ENCODE results near the gene RAET1L. TPM values are rescaled to one million over a fixed set of nuclear protein-coding genes. Genes with fewer than 3 reads are reported as not detected.

Gene RAET1L
- total RNA-seq, 3 donors from 2014 or later (not counting 1 experiment from before 2014, with no cell fraction given) = not detected

DNA sequence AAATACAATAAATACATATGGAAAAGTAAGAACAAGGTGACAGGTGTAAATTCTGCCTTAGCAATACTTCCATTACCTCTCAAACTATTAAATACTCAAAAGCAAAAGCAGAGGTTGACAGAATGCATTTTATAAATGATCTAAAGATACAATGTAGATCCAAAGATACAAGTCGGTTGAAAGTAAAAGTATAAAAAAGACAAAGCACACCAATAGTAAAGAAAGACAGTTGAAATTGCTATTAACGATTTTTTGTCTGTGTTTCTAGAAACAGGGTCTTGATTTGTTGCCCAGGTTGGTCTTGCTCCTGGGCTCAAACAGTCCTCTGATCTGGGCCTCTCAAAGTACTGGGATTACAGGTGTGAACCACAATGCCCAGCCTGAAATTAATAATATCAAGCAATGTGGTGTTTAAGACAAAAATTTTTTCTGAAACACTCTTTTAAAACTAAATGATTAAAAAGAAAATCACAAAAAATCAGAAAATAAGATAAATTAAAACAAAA, 37.7 kb downstream of the RAET1L start:
- no peaks in the 10 kb centered on the region for H3K36me3 ChIP-seq (ENCODE audit: control insufficient read depth, insufficient read depth, low read length)
- Mint-ChIP-seq H3K27me3 (ENCODE audit: low read depth in 2 of 2) (peaks cover 80 to 98% of the 10 kb centered on the region in 2 donors), H3K27ac (no peak overlapping the region), H3K4me3 (no peak overlapping the region), H3K4me1 (peaks cover 20 to 31% of the 10 kb centered on the region in 2 donors), H3K9me3 (peaks cover 0 to 5% of the 10 kb centered on the region in 2 donors), H3K36me3 (peaks cover 13% of the 10 kb centered on the region)
- peaks cover 73% of the 10 kb centered on the region for H3K27me3 ChIP-seq (ENCODE audit: control insufficient read depth, insufficient read depth, low read length)
- no peak for DNase-seq
- H3K4me3 ChIP-seq (ENCODE audit: low read length) = no peak overlapping the region
- TF ChIP-seq, protein P1, sequence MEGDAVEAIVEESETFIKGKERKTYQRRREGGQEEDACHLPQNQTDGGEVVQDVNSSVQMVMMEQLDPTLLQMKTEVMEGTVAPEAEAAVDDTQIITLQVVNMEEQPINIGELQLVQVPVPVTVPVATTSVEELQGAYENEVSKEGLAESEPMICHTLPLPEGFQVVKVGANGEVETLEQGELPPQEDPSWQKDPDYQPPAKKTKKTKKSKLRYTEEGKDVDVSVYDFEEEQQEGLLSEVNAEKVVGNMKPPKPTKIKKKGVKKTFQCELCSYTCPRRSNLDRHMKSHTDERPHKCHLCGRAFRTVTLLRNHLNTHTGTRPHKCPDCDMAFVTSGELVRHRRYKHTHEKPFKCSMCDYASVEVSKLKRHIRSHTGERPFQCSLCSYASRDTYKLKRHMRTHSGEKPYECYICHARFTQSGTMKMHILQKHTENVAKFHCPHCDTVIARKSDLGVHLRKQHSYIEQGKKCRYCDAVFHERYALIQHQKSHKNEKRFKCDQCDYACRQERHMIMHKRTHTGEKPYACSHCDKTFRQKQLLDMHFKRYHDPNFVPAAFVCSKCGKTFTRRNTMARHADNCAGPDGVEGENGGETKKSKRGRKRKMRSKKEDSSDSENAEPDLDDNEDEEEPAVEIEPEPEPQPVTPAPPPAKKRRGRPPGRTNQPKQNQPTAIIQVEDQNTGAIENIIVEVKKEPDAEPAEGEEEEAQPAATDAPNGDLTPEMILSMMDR (IDR thresholded peaks at IDR 0.05) = no peak
- H3K4me1 ChIP-seq (ENCODE audit: control insufficient read depth, insufficient read depth, low read length) = peaks cover 29% of the 10 kb centered on the region
- peaks cover 14% of the 10 kb centered on the region for H3K9me3 ChIP-seq (ENCODE audit: control insufficient read depth, insufficient read depth, low read length)
- intact Hi-C loops (cut with micrococcal nuclease) = no loop called here
- ATAC-seq = no peak
- no peak overlapping the region for H3K27ac ChIP-seq (ENCODE audit: low read length)
- 29% methylated on average over 1 of the region's 2 CpGs for whole genome bisulfite sequencing (ENCODE audit: insufficient coverage)

DNA sequence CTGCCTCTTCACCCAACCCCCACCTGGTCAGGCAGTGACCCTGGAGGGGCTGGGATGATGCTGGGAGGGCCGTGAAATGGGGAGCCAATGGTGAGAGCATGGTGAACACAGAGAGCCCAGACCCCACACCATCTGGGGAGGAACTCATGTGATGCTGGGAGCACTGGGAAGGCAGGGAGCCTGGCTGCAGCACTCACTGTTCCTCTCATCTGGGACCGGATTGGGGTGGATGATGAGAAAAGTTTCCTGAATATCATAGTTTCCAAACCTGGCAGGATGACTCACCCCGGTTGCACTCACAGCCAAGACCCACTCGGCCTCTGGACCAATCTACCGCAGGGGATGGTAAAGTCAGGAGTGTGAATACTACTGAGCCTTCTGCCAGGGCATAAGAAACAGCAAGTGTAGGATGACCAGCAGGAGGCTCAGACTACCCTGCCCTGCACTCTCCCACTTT, 39.8 kb downstream of the RAET1L start:
- no peak for ATAC-seq
- H3K4me3 ChIP-seq (ENCODE audit: low read length) = no peak overlapping the region
- peaks cover 14% of the 10 kb centered on the region for H3K9me3 ChIP-seq (ENCODE audit: control insufficient read depth, insufficient read depth, low read length)
- H3K27ac ChIP-seq (ENCODE audit: low read length) = no peak overlapping the region
- peaks cover 14% of the 10 kb centered on the region for H3K4me1 ChIP-seq (ENCODE audit: control insufficient read depth, insufficient read depth, low read length)
- H3K27me3 ChIP-seq (ENCODE audit: control insufficient read depth, insufficient read depth, low read length) = peaks cover 64% of the 10 kb centered on the region
- no peaks in the 10 kb centered on the region for H3K36me3 ChIP-seq (ENCODE audit: control insufficient read depth, insufficient read depth, low read length)
- DNase-seq = no peak
- Mint-ChIP-seq H3K27me3 (ENCODE audit: low read depth in 2 of 2) (peaks cover 79 to 96% of the 10 kb centered on the region in 2 donors), H3K4me1 (peaks cover 11 to 22% of the 10 kb centered on the region in 2 donors), H3K4me3 (no peak overlapping the region), H3K9me3 (peaks cover 0 to 5% of the 10 kb centered on the region in 2 donors), H3K36me3 (peaks cover 13% of the 10 kb centered on the region), H3K27ac (no peak overlapping the region)
- 22% methylated on average over 5 of the region's 5 CpGs for WGBS (ENCODE audit: insufficient coverage)
- TF ChIP-seq, protein P1 (IDR thresholded peaks at IDR 0.05) = no peak
- intact Hi-C loops (cut with micrococcal nuclease) = no loop called here

- H3K4me1 ChIP-seq (ENCODE audit: control insufficient read depth, insufficient read depth, low read length) = peaks cover 7% of the 10 kb centered on the region
- peaks cover 3 to 14% of the 10 kb centered on the region in 2 donors for H3K4me1 Mint-ChIP-seq
- no peak overlapping the region for H3K27ac Mint-ChIP-seq
- TF ChIP-seq, protein P1 (IDR thresholded peaks at IDR 0.05) = no peak
- H3K27ac ChIP-seq (ENCODE audit: low read length) = no peak overlapping the region
- peaks cover 75 to 92% of the 10 kb centered on the region in 2 donors for H3K27me3 Mint-ChIP-seq (ENCODE audit: low read depth in 2 of 2)
- DNase-seq (no peak), ATAC-seq (no peak)
- peaks cover 13% of the 10 kb centered on the region for H3K36me3 Mint-ChIP-seq
- intact Hi-C loops (cut with micrococcal nuclease) = no loop called here
- peaks cover 0 to 5% of the 10 kb centered on the region in 2 donors for H3K9me3 Mint-ChIP-seq
- no peak overlapping the region for H3K4me3 ChIP-seq (ENCODE audit: low read length)
- no peak overlapping the region for H3K4me3 Mint-ChIP-seq
- H3K36me3 ChIP-seq (ENCODE audit: control insufficient read depth, insufficient read depth, low read length) = no peaks in the 10 kb centered on the region
- H3K9me3 ChIP-seq (ENCODE audit: control insufficient read depth, insufficient read depth, low read length) = peaks cover 14% of the 10 kb centered on the region
- 47% methylated on average over 5 of the region's 5 CpGs for WGBS (ENCODE audit: insufficient coverage)
- peaks cover 58% of the 10 kb centered on the region for H3K27me3 ChIP-seq (ENCODE audit: control insufficient read depth, insufficient read depth, low read length)
Observed at GRCh38 chr6:149984773-149985172, 40.6 kb downstream of the RAET1L start.

- Mint-ChIP-seq H3K36me3 (peaks cover 10% of the 10 kb centered on the region), H3K4me3 (no peak overlapping the region), H3K9me3 (peaks cover 0 to 2% of the 10 kb centered on the region in 2 donors), H3K4me1 (peaks cover 0 to 7% of the 10 kb centered on the region in 2 donors), H3K27me3 (ENCODE audit: low read depth in 2 of 2) (peaks cover 70 to 90% of the 10 kb centered on the region in 2 donors), H3K27ac (no peak overlapping the region)
- Histone ChIP-seq H3K27me3 (ENCODE audit: control insufficient read depth, insufficient read depth, low read length) (peaks cover 45% of the 10 kb centered on the region), H3K27ac (ENCODE audit: low read length) (no peak overlapping the region), H3K4me3 (ENCODE audit: low read length) (no peak overlapping the region), H3K9me3 (ENCODE audit: control insufficient read depth, insufficient read depth, low read length) (peaks cover 6% of the 10 kb centered on the region), H3K36me3 (ENCODE audit: control insufficient read depth, insufficient read depth, low read length) (no peaks in the 10 kb centered on the region), H3K4me1 (ENCODE audit: control insufficient read depth, insufficient read depth, low read length) (no peaks in the 10 kb centered on the region)
- intact Hi-C loops (cut with micrococcal nuclease) = no loop called here
- 9% methylated on average over 6 of the region's 9 CpGs for WGBS (ENCODE audit: insufficient coverage)
- TF ChIP-seq, protein P1 (IDR thresholded peaks at IDR 0.05) = no peak
- no peak for DNase-seq
- no peak for ATAC-seq
Observed at GRCh38 chr6:149983145-149983544, 42.2 kb downstream of the RAET1L start.

Measured in natural killer cell (primary cell).